HCT116 (cell line): Measurements from ENCODE around the gene DAGLA. TPM values are rescaled to one million over a fixed set of nuclear protein-coding genes. Genes with fewer than 3 reads are reported as not detected.

Experiments
- ATAC-seq: fragments of 200-7000 bp; cut with Tn5 transposase; 2 replicates; pipeline ENCODE4 v1.9.1; 2020; ENCODE audit warnings: mild to moderate bottlenecking, moderate library complexity
- BruUV-seq: library from RNA; stranded (reverse); fragments of 400-500 nt; replicated peaks from 2 replicates; lab custom pipeline; 2021; lab: Mats Ljungman, UMichigan
- CTCF ChIA-PET: fragments of 300-600 bp; sonication (Branson Sonifier 250); formaldehyde crosslinking; loops from one replicate; lab custom pipeline; 2021; ENCODE audit warnings: antibody characterized with exemption; lab: Charles Lee
- POLR2A ChIA-PET: fragments of 300-600, 350-600 bp; sonication (Branson Sonifier 250); formaldehyde crosslinking; loops from one replicate; lab custom pipeline; 2021; ENCODE audit warnings: antibody characterized with exemption; lab: Charles Lee
- RAD21 ChIA-PET, 2 experiments: fragments of 300-600 bp; sonication (Branson Sonifier 250); formaldehyde crosslinking; loops; one replicate each; lab custom pipeline; 2023; ENCODE audit warnings: low total read pairs in 2 of 2; ENCODE audit not compliant: uncharacterized antibody in 2 of 2, unreplicated experiment in 2 of 2, low non-redundant PET in 1 of 2; lab: Charles Lee
- DNase-seq: peaks from one replicate; pipeline ENCODE4 v3.0.0-alpha.2; 2010; ENCODE audit warnings: low read depth, low spot score
- H2AFZ ChIP-seq: fragments of 200-600 bp; shearing (Covaris generic), sonication (generic); 2 replicates; pipeline ENCODE4 v1.6.1; 2017; ENCODE audit warnings: low read depth, mixed run types, mixed read lengths, antibody characterized with exemption, low read length; ENCODE audit not compliant: poor library complexity, severe bottlenecking
- H3K27ac ChIP-seq: 2 replicates; pipeline ENCODE4 v1.5.1; 2012; ENCODE audit warnings: low read depth, low read length
- H3K27me3 ChIP-seq: fragments of 200-600 bp; sonication (generic); 2 replicates; pipeline ENCODE4 v1.6.1; 2016; ENCODE audit warnings: mixed run types, low read length, mixed read lengths; ENCODE audit not compliant: insufficient read depth
- H3K36me3 ChIP-seq, 2 experiments: fragments of 200-500 bp in 1 of 2; fragments of 200-600 bp in 1 of 2; sonication (Bioruptor generic) in 1 of 2; sonication (generic) in 1 of 2; 2 replicates each; pipeline versions ENCODE4 v1.5.1 to v1.6.1; 2014 to 2016; ENCODE audit warnings: low read length in 2 of 2, inconsistent platforms in 1 of 2, mixed read lengths in 1 of 2, mixed run types in 1 of 2; ENCODE audit not compliant: insufficient read depth in 2 of 2, control insufficient read depth in 1 of 2
- H3K4me1 ChIP-seq, 2 experiments: fragments of 200-600 bp in 1 of 2; sonication (generic) in 1 of 2; 2 replicates each; pipeline versions ENCODE4 v1.5.1 to v1.6.1; 2012 to 2017; ENCODE audit warnings: low read length in 2 of 2, inconsistent platforms in 1 of 2, mild to moderate bottlenecking in 1 of 2, mixed read lengths in 1 of 2, mixed run types in 1 of 2, moderate library complexity in 1 of 2; ENCODE audit not compliant: insufficient read depth in 2 of 2, control insufficient read depth in 1 of 2
- H3K4me2 ChIP-seq: fragments of 200-600 bp; sonication (generic); 2 replicates; pipeline ENCODE4 v1.6.1; 2017; ENCODE audit warnings: mixed run types, low read length, mixed read lengths
- H3K4me3 ChIP-seq, 2 experiments: fragments of 200-600 bp in 1 of 2; sonication (generic) in 1 of 2; replicated peaks in 1 of 2; 2 replicates each; pipeline ENCODE4 v1.5.1; 2011 to 2016; ENCODE audit warnings: low read length in 2 of 2, control low read depth in 1 of 2, low read depth in 1 of 2, mild to moderate bottlenecking in 1 of 2, mixed read lengths in 1 of 2, mixed run types in 1 of 2
- H3K79me2 ChIP-seq: fragments of 200-600 bp; sonication (generic); 2 replicates; pipeline ENCODE4 v1.6.1; 2017; ENCODE audit warnings: mild to moderate bottlenecking, mixed run types, low read length, moderate library complexity, mixed read lengths; ENCODE audit not compliant: insufficient read depth
- H3K9ac ChIP-seq: fragments of 200-600 bp; sonication (generic); 2 replicates; pipeline ENCODE4 v1.6.1; 2016; ENCODE audit warnings: low read length, mixed read lengths
- H3K9me2 ChIP-seq: fragments of 200-600 bp; sonication (generic), shearing (Covaris generic); 2 replicates; pipeline ENCODE4 v1.6.1; 2017; ENCODE audit warnings: mixed run types, mild to moderate bottlenecking, moderate library complexity; ENCODE audit not compliant: insufficient read depth
- H3K9me3 ChIP-seq, 2 experiments: fragments of 200-500 bp in 1 of 2; fragments of 200-600 bp in 1 of 2; sonication (Bioruptor generic) in 1 of 2; sonication (generic) in 1 of 2; 2 replicates each; pipeline ENCODE4 v1.6.1; 2014 to 2017; ENCODE audit warnings: low read length in 2 of 2, mixed read lengths in 2 of 2, inconsistent platforms in 1 of 2, low read depth in 1 of 2, mild to moderate bottlenecking in 1 of 2, mixed run types in 1 of 2, moderate library complexity in 1 of 2; ENCODE audit not compliant: control insufficient read depth in 1 of 2, insufficient read depth in 1 of 2
- H4K20me1 ChIP-seq: fragments of 200-600 bp; sonication (generic), shearing (Covaris generic); 2 replicates; pipeline ENCODE4 v1.6.1; 2017; ENCODE audit warnings: mixed run types, mild to moderate bottlenecking, moderate library complexity; ENCODE audit not compliant: insufficient read depth
- CBX3 ChIP-seq: IDR thresholded peaks from 2 replicates; pipeline ENCODE4 v1.6.1; 2012; ENCODE audit warnings: low read depth
- CTCF ChIP-seq, 3 experiments: fragments of 200-600 bp in 1 of 3; sonication (generic) in 1 of 3; IDR thresholded peaks in 2 of 3; conservative IDR thresholded peaks in 1 of 3; 2 replicates each; pipeline ENCODE4 v1.5.1; 2012 to 2017; ENCODE audit warnings: low read depth in 2 of 3, low read length in 2 of 3, antibody characterized with exemption in 1 of 3, borderline replicate concordance in 1 of 3, control low read depth in 1 of 3, mild to moderate bottlenecking in 1 of 3, mixed read lengths in 1 of 3, mixed run types in 1 of 3, moderate library complexity in 1 of 3; ENCODE audit not compliant: insufficient read depth in 1 of 3
- EGR1 ChIP-seq: IDR thresholded peaks from 2 replicates; pipeline ENCODE4 v1.6.1; 2012; ENCODE audit warnings: low read depth
- ELF1 ChIP-seq: IDR thresholded peaks from 2 replicates; pipeline ENCODE4 v1.6.1; 2012; ENCODE audit warnings: low read depth, borderline replicate concordance
- EZH2 ChIP-seq: fragments of 200-600 bp; sonication (generic); IDR thresholded peaks from 2 replicates; pipeline ENCODE4 v1.6.1; 2017; ENCODE audit warnings: antibody characterized with exemption, mixed run types
- EZH2phosphoT487 ChIP-seq: fragments of 200-600 bp; IDR thresholded peaks from 2 replicates; pipeline ENCODE4 v1.6.1; 2018; ENCODE audit warnings: antibody characterized with exemption, borderline replicate concordance
- JUND ChIP-seq: IDR thresholded peaks from 2 replicates; pipeline ENCODE4 v1.6.1; 2012
- RAD21 ChIP-seq: IDR thresholded peaks from 2 replicates; pipeline ENCODE4 v1.6.1; 2012; ENCODE audit warnings: low read depth, mild to moderate bottlenecking
- REST ChIP-seq: IDR thresholded peaks from 2 replicates; pipeline ENCODE4 v1.6.1; 2012; ENCODE audit warnings: low read depth
- SP1 ChIP-seq: IDR thresholded peaks from 2 replicates; pipeline ENCODE4 v1.6.1; 2012; ENCODE audit warnings: low read depth
- SRF ChIP-seq: IDR thresholded peaks from 2 replicates; pipeline ENCODE4 v1.6.1; 2012; ENCODE audit warnings: low read depth
- TCF7L2 ChIP-seq: IDR thresholded peaks from 2 replicates; pipeline ENCODE4 v1.7.0; 2011; ENCODE audit warnings: borderline replicate concordance, inconsistent platforms; ENCODE audit not compliant: insufficient read depth, insufficient read length; ENCODE audit errors: extremely low read depth
- YY1 ChIP-seq: IDR thresholded peaks from 2 replicates; pipeline ENCODE4 v1.6.1; 2011; ENCODE audit warnings: low read length, low read depth, moderate library complexity, mild to moderate bottlenecking; ENCODE audit not compliant: insufficient replicate concordance; ENCODE audit errors: extremely low read depth
- ZFX ChIP-seq: fragments of 450-650 bp; IDR thresholded peaks from 2 replicates; pipeline ENCODE4 v1.6.1; 2017
- intact Hi-C: fragments of 100-400 bp; cut with micrococcal nuclease; formaldehyde crosslinking; loops from 2 replicates; pipeline ENCODE4 v1.10.0; 2022
- total RNA-seq: library from RNA; stranded (reverse); gene quantifications from one replicate; pipeline ENCODE4 v1.2.1, GENCODE V29; 2021; ENCODE audit not compliant: unreplicated experiment
- TF ChIP-seq, protein P1 (sequence below): IDR thresholded peaks from 2 replicates; pipeline ENCODE4 v1.6.1; 2012

The DAGLA gene
- total RNA-seq, 1 experiment from 2014 or later = 2.7 TPM

GRCh38 chr11:61636676-61637075 is 43.5 kb upstream of the DAGLA start:
- TF ChIP-seq CTCF (IDR thresholded peaks at IDR 0.05 in 2 of 3, conservative IDR thresholded peaks at IDR 0.05 in 1 of 3; ENCODE audit: borderline replicate concordance in 1 of 3, insufficient read depth in 1 of 3, low read depth in 2 of 3, low read length in 2 of 3) (no peak), SP1 (no peak)
- TF ChIP-seq, protein P1, sequence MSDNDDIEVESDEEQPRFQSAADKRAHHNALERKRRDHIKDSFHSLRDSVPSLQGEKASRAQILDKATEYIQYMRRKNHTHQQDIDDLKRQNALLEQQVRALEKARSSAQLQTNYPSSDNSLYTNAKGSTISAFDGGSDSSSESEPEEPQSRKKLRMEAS = no peak
- Histone ChIP-seq H3K4me1 (peaks cover 2 to 13% of the 10 kb centered on the region in 2 experiments; a peak in 2 of 4 replicates), H3K79me2 (no peaks in the 10 kb centered on the region), H4K20me1 (no peaks in the 10 kb centered on the region), H3K9ac (no peak overlapping the region), H3K36me3 (no peaks in the 10 kb centered on the region), H3K9me2 (no peaks in the 10 kb centered on the region), H3K9me3 (no peaks in the 10 kb centered on the region), H3K4me2 (no peak overlapping the region), H3K4me3 (no peak overlapping the region), H3K27me3 (no peaks in the 10 kb centered on the region), H2AFZ (no peak overlapping the region), H3K27ac (no peak overlapping the region)
- ChIA-PET RAD21 (no interaction called here), POLR2A (interaction anchor here (0.6 kb wide), 1 partner anchor 144 kb away, joined by 3 read pairs; no protein-coding TSS in a partner anchor), CTCF (interaction anchor here (1.6 to 3.5 kb wide), 4 partner anchors 154 to 191 kb away, joined by 3 to 37 read pairs (median 11); no protein-coding TSS in a partner anchor)
- intact Hi-C loops = no loop called here
- no TSS peak for BruUV-seq
- DNase-seq = no peak
- ATAC-seq = no peak

- Histone ChIP-seq H3K27me3 (no peaks in the 10 kb centered on the region), H3K4me1 (peaks cover 2 to 13% of the 10 kb centered on the region in 2 experiments; a peak in 2 of 4 replicates), H3K4me3 (no peak overlapping the region), H3K27ac (no peak overlapping the region), H3K36me3 (no peaks in the 10 kb centered on the region), H2AFZ (no peak overlapping the region), H3K79me2 (no peaks in the 10 kb centered on the region), H3K4me2 (no peak overlapping the region), H3K9me2 (no peaks in the 10 kb centered on the region), H3K9me3 (no peaks in the 10 kb centered on the region), H4K20me1 (no peaks in the 10 kb centered on the region), H3K9ac (no peak overlapping the region)
- intact Hi-C loops = no loop called here
- ATAC-seq = no peak
- RAD21 ChIA-PET = interaction anchor here (0.7 to 1.2 kb wide), 3 partner anchors 11 to 303 kb away, joined by 4 read pairs; no protein-coding TSS in a partner anchor
- no peak for DNase-seq
- POLR2A ChIA-PET = no interaction called here
- BruUV-seq = no TSS peak
- CTCF ChIA-PET = interaction anchor here (0.6 to 3.5 kb wide), 12 partner anchors 9 to 301 kb away, joined by 3 to 37 read pairs (median 14); partner anchors contain the start of gene SYT7
- no peak for TF ChIP-seq RAD21
- TF ChIP-seq TCF7L2 = no peak
- no peak for TF ChIP-seq CBX3
- TF ChIP-seq REST = no peak
- no peak for TF ChIP-seq EZH2phosphoT487
- no peak for TF ChIP-seq YY1
- TF ChIP-seq ELF1 = no peak
- TF ChIP-seq SP1 = no peak
- TF ChIP-seq ZFX = no peak
- no peak for TF ChIP-seq JUND
- no peak for TF ChIP-seq EZH2
- no peak for TF ChIP-seq EGR1
- no peak for TF ChIP-seq SRF
Measured at GRCh38 chr11:61637277-61637676, 42.9 kb upstream of the DAGLA start.
